ENCODE measurements around the gene LPP. TPM values are rescaled to one million over a fixed set of nuclear protein-coding genes. Genes with fewer than 3 reads are reported as not detected.

LPP gene
- total RNA-seq, 1 donor from 2014 or later = 96.7 TPM

DNA sequence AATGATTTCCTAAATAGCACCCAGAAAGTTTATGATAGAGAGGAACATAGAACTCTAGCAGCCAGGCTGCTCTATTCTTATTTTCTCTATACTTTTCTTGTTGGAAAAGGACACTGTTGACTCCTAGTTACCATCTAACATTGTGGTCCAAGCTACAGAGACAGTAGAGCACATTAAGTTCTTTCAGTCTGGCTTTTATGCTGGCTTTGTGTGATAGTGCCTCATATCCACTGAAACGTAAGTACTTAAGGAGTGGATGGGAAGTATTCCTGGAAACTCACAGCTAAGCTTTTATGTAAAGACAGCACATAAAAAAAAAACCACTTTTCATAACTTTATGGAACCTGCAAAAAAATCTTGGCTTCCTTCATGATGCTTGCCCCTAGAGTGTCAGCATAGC lies 537.7 kb downstream of the LPP start:
- no peak overlapping the region for H3K27ac Mint-ChIP-seq
- DNase-seq (ENCODE audit: extremely low spot score, unreplicated experiment) = no peak
- H3K4me3 Mint-ChIP-seq = no peak overlapping the region
- peaks cover 3% of the 10 kb centered on the region for H3K9me3 Mint-ChIP-seq
- TF ChIP-seq CTCF (conservative IDR thresholded peaks at IDR 0.05) = no peak
- H3K27me3 Mint-ChIP-seq = no peaks in the 10 kb centered on the region
- peaks cover 3% of the 10 kb centered on the region for H3K36me3 Mint-ChIP-seq
- peaks cover 17% of the 10 kb centered on the region for H3K4me1 Mint-ChIP-seq (ENCODE audit: unreplicated experiment)

GRCh38 chr3:188692700-188693099 lies 538.7 kb downstream of the LPP start:
- no peak for DNase-seq (ENCODE audit: extremely low spot score, unreplicated experiment)
- Mint-ChIP-seq H3K4me3 (no peak overlapping the region), H3K9me3 (peaks cover 3% of the 10 kb centered on the region), H3K4me1 (ENCODE audit: unreplicated experiment) (peaks cover 22% of the 10 kb centered on the region), H3K27me3 (no peaks in the 10 kb centered on the region), H3K27ac (no peak overlapping the region), H3K36me3 (peaks cover 3% of the 10 kb centered on the region)
- no peak for TF ChIP-seq CTCF (conservative IDR thresholded peaks at IDR 0.05)

DNA sequence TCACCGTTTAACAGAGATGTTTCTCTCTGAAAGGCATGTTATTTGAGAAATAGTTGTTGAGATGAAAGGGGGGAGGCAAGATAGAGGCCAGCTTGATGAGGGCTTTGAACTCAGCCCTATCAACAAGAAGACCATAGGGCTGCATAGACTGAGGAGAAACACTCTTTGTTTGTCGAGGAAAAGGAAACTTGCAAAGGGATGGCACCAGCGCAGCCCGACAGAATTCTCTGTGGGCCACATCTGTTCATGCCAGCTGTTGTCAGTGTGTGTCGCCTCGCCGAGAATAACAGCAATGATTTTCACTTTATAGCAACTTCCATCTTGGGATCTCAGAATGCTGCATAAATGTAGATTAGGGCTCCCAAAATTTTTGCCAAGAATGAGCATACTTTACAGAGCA lies 539.5 kb downstream of the LPP start:
- H3K4me1 Mint-ChIP-seq (ENCODE audit: unreplicated experiment) = peaks cover 22% of the 10 kb centered on the region
- no peak overlapping the region for H3K27ac Mint-ChIP-seq
- H3K36me3 Mint-ChIP-seq = no peaks in the 10 kb centered on the region
- no peak for DNase-seq (ENCODE audit: extremely low spot score, unreplicated experiment)
- H3K4me3 Mint-ChIP-seq = no peak overlapping the region
- no peaks in the 10 kb centered on the region for H3K9me3 Mint-ChIP-seq
- H3K27me3 Mint-ChIP-seq = no peaks in the 10 kb centered on the region
- TF ChIP-seq CTCF (conservative IDR thresholded peaks at IDR 0.05) = no peak

- no peak overlapping the region for H3K27ac Mint-ChIP-seq
- no peaks in the 10 kb centered on the region for H3K27me3 Mint-ChIP-seq
- TF ChIP-seq CTCF (conservative IDR thresholded peaks at IDR 0.05) = no peak
- no peak for DNase-seq (ENCODE audit: extremely low spot score, unreplicated experiment)
- no peak overlapping the region for H3K4me3 Mint-ChIP-seq
- peaks cover 14% of the 10 kb centered on the region for H3K4me1 Mint-ChIP-seq (ENCODE audit: unreplicated experiment)
- no peaks in the 10 kb centered on the region for H3K9me3 Mint-ChIP-seq
- H3K36me3 Mint-ChIP-seq = no peaks in the 10 kb centered on the region
Observed at GRCh38 chr3:188695241-188695640, 541.3 kb downstream of the LPP start.

DNA sequence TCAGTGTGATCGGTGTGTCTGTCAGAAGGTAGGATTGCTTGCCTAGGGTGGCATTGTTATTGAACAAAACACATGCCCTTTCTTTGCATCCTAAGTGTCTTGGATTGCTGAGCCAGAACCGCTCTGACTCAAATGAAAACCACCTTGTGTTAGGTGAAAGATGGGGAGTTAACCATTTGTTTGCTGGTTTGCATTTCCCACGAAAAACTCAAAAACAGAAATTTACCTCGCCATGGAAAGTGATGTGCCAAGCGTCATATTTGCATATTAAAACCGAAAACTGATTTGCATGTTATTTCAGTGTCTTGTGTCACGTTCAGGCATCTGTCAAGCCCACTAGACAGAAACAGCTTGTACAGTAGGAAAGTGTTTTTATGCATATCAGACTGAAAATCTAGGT lies 543.2 kb downstream of the LPP start:
- H3K27ac Mint-ChIP-seq = no peak overlapping the region
- H3K4me1 Mint-ChIP-seq (ENCODE audit: unreplicated experiment) = peaks cover 13% of the 10 kb centered on the region
- DNase-seq (ENCODE audit: extremely low spot score, unreplicated experiment) = no peak
- H3K27me3 Mint-ChIP-seq = no peaks in the 10 kb centered on the region
- TF ChIP-seq CTCF (conservative IDR thresholded peaks at IDR 0.05) = no peak
- H3K9me3 Mint-ChIP-seq = no peaks in the 10 kb centered on the region
- no peak overlapping the region for H3K4me3 Mint-ChIP-seq
- H3K36me3 Mint-ChIP-seq = no peaks in the 10 kb centered on the region

DNA sequence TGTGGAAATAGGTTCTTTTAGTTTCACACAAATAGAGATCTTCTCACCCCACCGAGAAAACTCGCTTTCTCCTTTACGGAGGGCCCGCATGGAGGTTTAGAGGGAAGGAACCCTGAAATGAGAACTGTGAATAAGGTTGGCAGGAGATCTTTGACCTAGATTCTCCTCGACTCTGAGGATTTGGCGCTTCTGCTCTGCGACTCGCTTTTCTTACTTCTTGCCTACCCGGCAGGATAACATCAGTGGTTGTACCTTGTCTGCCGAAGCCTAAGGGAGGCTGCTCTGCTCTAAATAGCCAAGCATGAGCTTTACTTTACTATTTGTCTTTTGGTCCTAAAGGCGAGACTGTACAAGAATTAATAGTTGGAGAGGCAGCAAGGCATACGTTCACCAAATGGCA lies 544.5 kb downstream of the LPP start:
- H3K36me3 Mint-ChIP-seq = no peaks in the 10 kb centered on the region
- TF ChIP-seq CTCF (conservative IDR thresholded peaks at IDR 0.05) = no peak
- no peak overlapping the region for H3K27ac Mint-ChIP-seq
- H3K4me3 Mint-ChIP-seq = no peak overlapping the region
- no peaks in the 10 kb centered on the region for H3K27me3 Mint-ChIP-seq
- peaks cover 13% of the 10 kb centered on the region for H3K4me1 Mint-ChIP-seq (ENCODE audit: unreplicated experiment)
- no peak for DNase-seq (ENCODE audit: extremely low spot score, unreplicated experiment)
- H3K9me3 Mint-ChIP-seq = no peaks in the 10 kb centered on the region

Data from type B pancreatic cell (in vitro differentiated cells).